OCI-LY3 (cell line): Measurements from ENCODE around the gene TSPAN11.

Experiments
- H2AFZ ChIP-seq: fragments of 200-600, 300-600 bp; shearing (Covaris generic); 2 replicates; pipeline ENCODE4 v1.6.0; 2014; ENCODE audit warnings: antibody characterized with exemption, low read depth, low read length
- H3K27ac ChIP-seq: fragments of 200-600, 300-600 bp; sonication (generic); 2 replicates; pipeline ENCODE4 v1.5.1; 2014; ENCODE audit warnings: mild to moderate bottlenecking, low read length, moderate library complexity, mixed read lengths
- H3K27me3 ChIP-seq: fragments of 200-600, 300-600 bp; sonication (generic); 2 replicates; pipeline ENCODE4 v1.6.1; 2014; ENCODE audit warnings: low read depth, low read length, mixed read lengths
- H3K36me3 ChIP-seq: fragments of 200-600, 300-600 bp; sonication (generic); replicated peaks from 2 replicates; pipeline ENCODE3; 2014; ENCODE audit warnings: low read depth, low read length, mixed read lengths
- H3K4me1 ChIP-seq: fragments of 300-600, 200-600 bp; sonication (generic); 2 replicates; pipeline ENCODE4 v1.6.1; 2014; ENCODE audit warnings: low read length, mixed read lengths
- H3K4me2 ChIP-seq: fragments of 200-600, 300-600 bp; sonication (generic); 2 replicates; pipeline ENCODE4 v1.6.1; 2014; ENCODE audit warnings: low read length, mixed read lengths
- H3K4me3 ChIP-seq: fragments of 300-600, 200-600 bp; sonication (generic); 2 replicates; pipeline ENCODE4 v1.5.1; 2014; ENCODE audit warnings: antibody characterized with exemption, mild to moderate bottlenecking, low read length, moderate library complexity
- H3K79me2 ChIP-seq: fragments of 300-600, 200-600 bp; shearing (Covaris generic); 2 replicates; pipeline ENCODE4 v1.6.1; 2014; ENCODE audit warnings: mild to moderate bottlenecking, low read length, mixed read lengths
- H3K9ac ChIP-seq: fragments of 300-600, 200-600 bp; shearing (Covaris generic); 2 replicates; pipeline ENCODE4 v1.6.0; 2014; ENCODE audit warnings: mild to moderate bottlenecking, low read length, moderate library complexity
- H3K9me3 ChIP-seq: fragments of 200-600, 300-600 bp; shearing (Covaris generic); 2 replicates; pipeline ENCODE4 v1.6.1; 2014; ENCODE audit warnings: low read length, mixed read lengths; ENCODE audit not compliant: insufficient read depth
- H4K20me1 ChIP-seq: fragments of 200-600, 300-600 bp; sonication (generic); 2 replicates; pipeline ENCODE4 v1.6.1; 2016; ENCODE audit warnings: low read length, mixed read lengths; ENCODE audit not compliant: insufficient read depth
- CTCF ChIP-seq: fragments of 200-600, 300-600 bp; sonication (generic); IDR thresholded peaks from 2 replicates; pipeline ENCODE4 v1.5.1; 2014; ENCODE audit warnings: antibody characterized with exemption, low read length, low read depth
- EZH2phosphoT487 ChIP-seq: fragments of 200-600 bp; shearing (Covaris generic); IDR thresholded peaks from 2 replicates; pipeline ENCODE4 v1.6.1; 2018; ENCODE audit warnings: antibody characterized with exemption, mixed run types, low read depth

Gene TSPAN11

GRCh38 chr12:31033681-31034080 lies 107.1 kb downstream of the TSPAN11 start:
- Histone ChIP-seq H3K4me3 (no peak overlapping the region), H3K9ac (no peak overlapping the region), H3K36me3 (no peaks in the 10 kb centered on the region), H3K27ac (no peak overlapping the region), H3K27me3 (peaks cover 5% of the 10 kb centered on the region; the same call in 1 of the 2 replicates), H4K20me1 (no peaks in the 10 kb centered on the region), H2AFZ (no peak overlapping the region), H3K9me3 (no peaks in the 10 kb centered on the region; the same call in 1 of the 2 replicates), H3K79me2 (no peaks in the 10 kb centered on the region), H3K4me2 (no peak overlapping the region), H3K4me1 (no peaks in the 10 kb centered on the region)
- TF ChIP-seq CTCF (no peak), EZH2phosphoT487 (no peak)

- H3K9ac ChIP-seq: no peak overlapping the region
- H3K36me3 ChIP-seq: no peaks in the 10 kb centered on the region
- H4K20me1 ChIP-seq: no peaks in the 10 kb centered on the region
- H3K79me2 ChIP-seq: no peaks in the 10 kb centered on the region
- H3K4me3 ChIP-seq: no peak overlapping the region
- H3K27ac ChIP-seq: no peak overlapping the region
- H3K9me3 ChIP-seq: no peaks in the 10 kb centered on the region; the same call in 1 of the 2 replicates
- no peak overlapping the region for H2AFZ ChIP-seq
- H3K4me2 ChIP-seq: no peak overlapping the region
- H3K4me1 ChIP-seq: no peaks in the 10 kb centered on the region
- H3K27me3 ChIP-seq: peaks cover 5% of the 10 kb centered on the region; the same call in 1 of the 2 replicates
- TF ChIP-seq EZH2phosphoT487 (no peak), CTCF (no peak)
Measured at GRCh38 chr12:31034372-31034771, 107.8 kb downstream of the TSPAN11 start.

- Histone ChIP-seq H3K4me3 (no peak overlapping the region), H3K79me2 (no peaks in the 10 kb centered on the region), H3K9me3 (no peaks in the 10 kb centered on the region), H2AFZ (no peak overlapping the region), H3K27me3 (peaks cover 5% of the 10 kb centered on the region), H3K9ac (no peak overlapping the region), H4K20me1 (no peaks in the 10 kb centered on the region), H3K4me2 (no peak overlapping the region), H3K4me1 (no peaks in the 10 kb centered on the region), H3K27ac (no peak overlapping the region), H3K36me3 (no peaks in the 10 kb centered on the region)
- TF ChIP-seq CTCF: no peak
- no peak for TF ChIP-seq EZH2phosphoT487
Measured at GRCh38 chr12:31035226-31035625, 108.7 kb downstream of the TSPAN11 start.

GRCh38 chr12:31035967-31036665 lies 109.6 kb downstream of the TSPAN11 start:
- TF ChIP-seq CTCF: no peak
- TF ChIP-seq EZH2phosphoT487: no peak
- no peak overlapping the region for H3K27ac ChIP-seq
- H3K4me2 ChIP-seq: no peak overlapping the region
- peaks cover 5% of the 10 kb centered on the region for H3K27me3 ChIP-seq
- no peak overlapping the region for H3K4me3 ChIP-seq
- H3K9me3 ChIP-seq: no peaks in the 10 kb centered on the region
- H2AFZ ChIP-seq: no peak overlapping the region
- H3K79me2 ChIP-seq: no peaks in the 10 kb centered on the region
- H3K36me3 ChIP-seq: no peaks in the 10 kb centered on the region
- no peak overlapping the region for H3K9ac ChIP-seq
- no peaks in the 10 kb centered on the region for H3K4me1 ChIP-seq
- no peaks in the 10 kb centered on the region for H4K20me1 ChIP-seq
